Memory B cell (primary cell): ENCODE measurements around the gene PLK3.
A peak's percentile ranks its signal among the peaks of the same experiment; 100 is the strongest.
"Not testable (repeated sequence)": the region's sequence is repeated elsewhere in the genome, so short reads cannot be mapped to it uniquely, and the experiment has no call there.

ENCODE experiments used
- ATAC-seq: fragments of 150-1000 bp; cut with Tn5 transposase; 2 replicates; pipeline ENCODE4 v1.10.0; 2021; ENCODE audit warnings: low read depth, mild to moderate bottlenecking, moderate library complexity
- DNase-seq, 2 donors: peaks; one replicate each; pipeline ENCODE4 v3.0.0; 2022; ENCODE audit warnings: low spot score in 2 of 2
- H3K27ac Mint-ChIP-seq: one replicate; pipeline ENCODE4 v1.8.0; 2022; ENCODE audit warnings: mild to moderate bottlenecking, moderate library complexity, mixed read lengths
- H3K27me3 Mint-ChIP-seq: one replicate; pipeline ENCODE4 v1.8.0; 2022; ENCODE audit warnings: mixed read lengths
- H3K36me3 Mint-ChIP-seq: one replicate; pipeline ENCODE4 v1.8.0; 2022; ENCODE audit warnings: mild to moderate bottlenecking, mixed read lengths
- H3K4me1 Mint-ChIP-seq: one replicate; pipeline ENCODE4 v1.8.0; 2022; ENCODE audit warnings: mixed read lengths
- H3K4me3 Mint-ChIP-seq: one replicate; pipeline ENCODE4 v1.8.0; 2022; ENCODE audit warnings: mild to moderate bottlenecking, moderate library complexity, mixed read lengths
- H3K9me3 Mint-ChIP-seq: one replicate; pipeline ENCODE4 v1.8.0; 2022; ENCODE audit warnings: mixed read lengths

PLK3 gene

DNA sequence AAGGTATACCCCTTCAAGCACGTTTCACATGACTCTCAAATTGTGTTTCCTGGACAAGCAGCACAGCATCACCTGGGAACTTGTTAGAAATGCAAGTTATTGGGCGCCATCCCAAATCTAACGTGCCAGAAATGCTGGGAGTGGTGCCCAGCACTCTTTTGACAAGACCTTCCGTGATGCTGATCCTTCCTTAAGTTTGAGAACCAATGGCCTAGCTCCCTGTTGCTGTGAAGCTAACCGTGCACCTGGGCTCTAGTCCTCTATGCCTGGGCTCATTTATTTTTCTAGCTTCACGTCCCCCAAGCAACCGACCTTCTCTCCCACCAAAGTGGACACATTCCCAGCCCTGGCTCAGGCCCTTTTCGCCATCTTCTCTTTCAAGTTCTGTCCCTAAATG, 16.5 kb upstream of the PLK3 start:
- Mint-ChIP-seq H3K4me3 (peak overlapping the region; percentile 66), H3K4me1 (peaks cover 24% of the 10 kb centered on the region), H3K9me3 (no peaks in the 10 kb centered on the region), H3K27ac (no peak overlapping the region), H3K36me3 (peaks cover 16% of the 10 kb centered on the region), H3K27me3 (no peaks in the 10 kb centered on the region)
- ATAC-seq (no peak), DNase-seq (no peak)

DNA sequence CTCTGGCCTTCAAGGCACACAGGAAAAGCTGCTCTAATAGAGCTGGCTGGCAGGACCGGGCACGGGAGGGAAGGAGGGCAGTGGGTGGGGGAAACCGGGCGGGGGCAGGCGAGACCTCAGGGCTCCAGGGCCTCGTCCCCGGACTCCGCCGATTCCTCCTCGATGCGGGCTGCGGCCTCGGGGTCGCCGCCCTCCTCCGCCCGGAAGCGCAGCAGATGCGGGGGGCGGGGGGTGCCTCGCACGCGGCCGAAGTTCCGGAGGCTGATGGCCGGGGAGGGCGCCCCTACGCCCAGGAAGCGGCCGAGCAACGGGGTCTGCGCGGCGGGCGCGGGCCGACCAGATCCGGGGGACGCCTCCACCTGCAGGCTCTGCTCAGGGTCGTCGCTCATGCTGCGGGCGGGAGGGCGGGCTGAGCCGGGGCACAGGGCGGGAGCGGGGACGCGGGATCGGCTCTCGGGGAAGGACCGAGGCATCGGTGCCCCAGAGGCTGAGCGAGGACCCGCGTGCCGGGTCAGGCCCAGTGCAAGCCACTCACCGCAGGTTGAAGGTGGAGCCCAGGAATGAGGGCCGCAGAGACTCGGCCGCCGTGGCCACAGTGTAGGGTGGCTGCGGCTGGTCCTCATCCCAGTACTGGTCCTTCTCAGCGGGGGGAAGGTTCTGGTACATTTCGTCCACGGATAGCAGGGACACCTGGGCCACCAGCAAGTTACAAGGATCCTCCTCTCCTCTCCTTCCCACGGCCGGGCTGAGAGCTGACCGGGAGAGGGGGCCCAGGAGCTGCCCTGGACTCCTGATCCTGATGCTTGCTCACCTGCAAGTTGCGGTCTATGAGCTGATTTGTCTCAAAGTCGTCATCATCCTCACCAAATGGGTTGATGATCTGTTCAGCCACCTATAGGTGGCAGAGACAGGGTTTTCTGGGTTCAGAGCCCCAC, 15.8 kb upstream of the PLK3 start:
- Mint-ChIP-seq H3K4me3 (peak overlapping the region; percentile 83), H3K4me1 (peaks cover 23% of the 10 kb centered on the region), H3K27me3 (no peaks in the 10 kb centered on the region), H3K9me3 (no peaks in the 10 kb centered on the region), H3K27ac (peak overlapping the region; percentile 58), H3K36me3 (peaks cover 13% of the 10 kb centered on the region)
- ATAC-seq, result peak; percentile 50
- no peak for DNase-seq

DNA sequence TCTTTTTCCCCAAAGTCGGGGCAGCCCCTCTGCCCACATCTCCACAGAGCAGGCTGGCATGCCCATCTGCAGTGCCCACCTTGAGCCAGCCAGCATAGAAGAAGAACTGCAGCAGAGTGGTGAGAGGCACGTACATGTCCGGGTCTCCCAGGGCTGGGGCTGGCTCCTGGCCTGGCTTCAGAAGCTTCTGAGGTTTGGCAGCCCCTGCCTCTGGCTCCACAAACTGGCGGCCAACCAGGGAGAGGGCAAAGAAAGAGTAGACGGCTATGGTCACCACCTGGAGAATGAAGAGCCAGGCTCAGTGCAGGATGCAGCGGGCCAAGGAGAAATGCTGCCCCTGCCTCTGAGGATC, 15.2 kb upstream of the PLK3 start:
- Mint-ChIP-seq H3K4me3 (peak overlapping the region; percentile 83), H3K4me1 (peaks cover 23% of the 10 kb centered on the region), H3K36me3 (peaks cover 12% of the 10 kb centered on the region), H3K9me3 (no peaks in the 10 kb centered on the region), H3K27ac (peak overlapping the region; percentile 58), H3K27me3 (no peaks in the 10 kb centered on the region)
- ATAC-seq (no peak), DNase-seq (no peak)

DNA sequence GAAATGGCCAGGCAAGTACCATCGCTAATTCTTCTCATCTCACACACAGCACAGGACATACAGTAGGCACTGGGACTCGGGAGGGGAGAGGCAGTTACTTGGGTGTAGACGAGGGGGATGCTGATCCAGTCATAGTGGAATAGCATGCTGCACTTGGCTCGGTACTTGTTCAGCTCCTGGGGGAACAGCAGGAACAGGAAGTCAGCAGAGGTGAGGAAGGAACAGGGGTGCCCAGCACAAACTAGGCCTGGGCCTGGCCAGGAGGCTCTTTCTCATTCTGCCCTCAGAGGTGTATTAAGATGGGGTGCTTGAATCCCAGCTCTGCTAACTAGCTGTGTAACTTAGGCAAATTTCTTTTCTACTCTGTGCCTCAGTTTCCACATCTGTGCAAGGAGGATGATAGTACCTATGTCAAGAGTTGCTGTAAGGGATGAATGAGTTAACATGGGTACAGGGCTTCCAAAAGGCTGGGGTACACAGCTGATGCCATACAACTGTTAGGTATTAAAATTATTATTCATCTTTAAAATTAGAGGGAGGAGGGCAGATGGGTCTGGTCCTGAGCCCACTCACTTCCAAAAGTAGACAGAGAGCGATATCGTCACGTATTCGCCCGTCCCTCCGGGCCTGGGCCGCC, 14.6 kb upstream of the PLK3 start:
- H3K4me3 Mint-ChIP-seq, result peak overlapping the region; percentile 83
- peaks cover 5% of the 10 kb centered on the region for H3K36me3 Mint-ChIP-seq
- H3K4me1 Mint-ChIP-seq, result peaks cover 23% of the 10 kb centered on the region
- DNase-seq (no peak), ATAC-seq (no peak)
- H3K9me3 Mint-ChIP-seq, result no peaks in the 10 kb centered on the region
- H3K27ac Mint-ChIP-seq, result peak overlapping the region; percentile 92
- H3K27me3 Mint-ChIP-seq, result no peaks in the 10 kb centered on the region

DNA sequence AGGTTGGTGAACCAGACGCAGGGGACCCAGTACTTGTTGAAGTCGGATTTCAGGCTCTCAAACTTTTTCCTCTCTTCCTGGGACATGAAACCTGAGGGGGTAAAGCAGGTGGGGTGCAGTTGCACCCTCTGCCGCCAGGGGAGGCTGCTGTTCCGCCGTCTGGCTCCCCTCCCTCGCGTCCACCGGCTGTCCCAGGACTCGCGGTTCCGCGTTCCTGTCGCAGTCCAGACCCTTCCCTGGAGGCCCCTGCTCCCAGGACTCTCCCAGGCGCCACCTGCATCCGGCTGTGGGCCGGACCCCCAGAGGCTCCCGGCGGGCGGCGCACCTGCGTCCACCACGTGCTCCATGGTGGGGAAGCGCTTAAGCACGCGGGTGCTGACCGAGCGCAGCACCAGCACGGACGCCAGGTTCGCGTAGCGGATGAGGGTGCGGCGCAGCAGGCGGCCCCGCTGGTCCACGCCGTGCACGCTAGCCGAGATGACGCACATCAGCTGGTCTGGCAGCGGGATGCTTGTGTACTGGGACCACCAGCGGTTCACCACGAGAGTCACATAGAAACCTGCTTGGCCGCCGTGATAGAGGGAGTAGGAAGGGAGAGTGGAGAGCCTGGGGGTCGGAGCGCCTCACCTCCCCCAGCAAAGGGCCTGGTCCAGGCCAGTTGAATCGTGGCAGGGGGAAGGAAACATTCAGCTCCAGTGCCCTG, 13.9 kb upstream of the PLK3 start:
- DNase-seq, result peak; percentile 79 to 91
- Mint-ChIP-seq H3K27ac (peak overlapping the region; percentile 92), H3K36me3 (peaks cover 2% of the 10 kb centered on the region), H3K4me3 (peak overlapping the region; percentile 83), H3K9me3 (no peaks in the 10 kb centered on the region), H3K27me3 (no peaks in the 10 kb centered on the region), H3K4me1 (peaks cover 23% of the 10 kb centered on the region)
- ATAC-seq, result peak; percentile 71

DNA sequence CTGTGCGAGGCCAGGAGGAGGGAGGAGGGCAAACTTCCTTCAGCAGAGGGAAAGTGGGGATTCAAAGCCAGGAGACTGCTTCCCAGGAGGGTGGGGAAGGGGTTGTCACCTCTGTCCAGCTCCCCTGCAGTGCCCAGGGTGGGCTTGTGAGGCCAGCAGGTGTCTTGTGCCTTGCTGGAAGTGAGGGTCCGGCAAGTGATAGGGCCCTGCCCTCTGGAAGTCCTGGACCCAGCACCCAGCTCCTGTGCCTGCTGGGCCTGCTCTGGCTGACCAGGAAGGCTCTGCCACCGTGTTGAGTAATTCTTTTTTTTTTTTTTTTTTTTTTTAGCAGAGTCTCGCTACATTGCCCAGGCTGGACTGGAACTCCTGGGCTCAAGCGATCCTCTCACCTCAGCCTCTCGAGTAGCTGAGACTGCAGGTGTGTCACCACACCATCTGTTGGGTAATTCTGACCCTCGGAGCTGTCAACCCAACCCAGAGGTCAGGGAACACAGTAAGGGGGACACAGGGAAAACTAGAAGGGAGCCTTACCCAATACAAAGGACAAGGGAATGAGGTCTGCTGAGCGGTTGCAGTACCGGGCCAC, 13.2 kb upstream of the PLK3 start:
- no peaks in the 10 kb centered on the region for H3K27me3 Mint-ChIP-seq
- H3K4me3 Mint-ChIP-seq, result peak overlapping the region; percentile 83
- DNase-seq (peak in 1 of 2 donors; percentile 13), ATAC-seq (no peak)
- H3K27ac Mint-ChIP-seq, result peak overlapping the region; percentile 92
- no peaks in the 10 kb centered on the region for H3K36me3 Mint-ChIP-seq
- no peaks in the 10 kb centered on the region for H3K9me3 Mint-ChIP-seq
- peaks cover 23% of the 10 kb centered on the region for H3K4me1 Mint-ChIP-seq

DNA sequence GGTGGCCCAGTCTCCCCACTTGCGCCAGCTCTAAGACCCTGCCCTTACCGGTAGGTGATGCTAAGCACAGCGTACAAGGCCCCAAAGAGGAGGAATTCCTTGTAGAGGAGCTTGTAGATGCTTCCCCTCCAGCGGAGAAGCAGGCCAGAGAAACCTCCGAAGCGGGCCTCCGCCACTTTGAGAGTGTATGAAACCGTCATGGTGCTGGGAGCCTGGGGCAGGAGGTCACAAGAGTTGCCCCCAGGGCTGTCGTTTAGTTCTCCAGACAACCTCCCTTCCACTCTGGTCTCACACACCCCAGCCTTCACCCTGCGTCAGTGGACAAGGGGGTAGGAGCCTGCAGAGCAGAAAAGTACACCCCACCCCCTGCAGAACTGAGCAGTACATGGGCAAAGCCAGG, 12.7 kb upstream of the PLK3 start:
- no peak overlapping the region for H3K27ac Mint-ChIP-seq
- H3K4me3 Mint-ChIP-seq, result no peak overlapping the region
- peaks cover 23% of the 10 kb centered on the region for H3K4me1 Mint-ChIP-seq
- DNase-seq (no peak), ATAC-seq (no peak)
- H3K36me3 Mint-ChIP-seq, result no peaks in the 10 kb centered on the region
- H3K27me3 Mint-ChIP-seq, result no peaks in the 10 kb centered on the region
- no peaks in the 10 kb centered on the region for H3K9me3 Mint-ChIP-seq

DNA sequence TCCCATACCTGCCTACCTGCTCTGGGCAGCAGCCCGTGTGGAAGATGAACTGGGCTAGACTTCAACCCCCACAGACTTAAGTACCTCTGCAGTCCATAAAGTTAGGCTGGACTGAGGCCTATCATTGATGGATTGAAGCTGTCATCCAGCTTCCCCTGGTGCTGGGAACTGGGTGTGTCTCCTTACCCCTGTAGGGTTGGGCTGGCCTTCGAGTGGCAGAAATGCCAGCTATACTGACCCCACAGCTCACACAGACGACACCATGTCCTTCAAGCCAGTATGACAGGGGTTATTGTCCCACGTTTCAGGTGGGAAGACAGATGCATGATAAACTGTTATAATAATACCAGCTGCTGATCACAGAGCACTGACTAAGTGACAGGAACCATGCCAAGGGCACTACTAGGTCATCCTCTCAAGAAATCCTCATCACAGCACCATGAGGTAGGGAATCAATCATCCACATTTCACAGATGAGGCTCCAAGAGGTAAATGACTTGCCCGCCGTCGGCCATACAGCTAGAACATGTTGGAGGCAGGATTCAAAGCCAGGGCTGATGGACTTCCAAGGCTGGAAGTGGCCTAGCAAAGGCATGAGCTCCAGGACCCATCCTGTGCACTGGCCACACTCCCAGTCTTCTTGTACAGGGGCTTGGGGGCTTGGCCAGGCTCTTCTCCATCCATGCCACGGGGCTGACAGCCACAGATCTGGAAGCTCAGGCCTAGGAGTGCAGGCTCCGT, 11.9 kb upstream of the PLK3 start, which contains the start of gene BEST4:
BEST4 (minus strand) TSS at position 51 of the 741 bp plus-strand sequence. CDS start 465 bp downstream, outside the sequence.
- Mint-ChIP-seq H3K36me3 (no peaks in the 10 kb centered on the region), H3K9me3 (no peaks in the 10 kb centered on the region), H3K27me3 (no peaks in the 10 kb centered on the region), H3K27ac (no peak within 1 kb of the TSS), H3K4me1 (peaks cover 21% of the 10 kb centered on the region), H3K4me3 (no peak within 1 kb of the TSS)
- no peak for DNase-seq
- no peak for ATAC-seq

DNA sequence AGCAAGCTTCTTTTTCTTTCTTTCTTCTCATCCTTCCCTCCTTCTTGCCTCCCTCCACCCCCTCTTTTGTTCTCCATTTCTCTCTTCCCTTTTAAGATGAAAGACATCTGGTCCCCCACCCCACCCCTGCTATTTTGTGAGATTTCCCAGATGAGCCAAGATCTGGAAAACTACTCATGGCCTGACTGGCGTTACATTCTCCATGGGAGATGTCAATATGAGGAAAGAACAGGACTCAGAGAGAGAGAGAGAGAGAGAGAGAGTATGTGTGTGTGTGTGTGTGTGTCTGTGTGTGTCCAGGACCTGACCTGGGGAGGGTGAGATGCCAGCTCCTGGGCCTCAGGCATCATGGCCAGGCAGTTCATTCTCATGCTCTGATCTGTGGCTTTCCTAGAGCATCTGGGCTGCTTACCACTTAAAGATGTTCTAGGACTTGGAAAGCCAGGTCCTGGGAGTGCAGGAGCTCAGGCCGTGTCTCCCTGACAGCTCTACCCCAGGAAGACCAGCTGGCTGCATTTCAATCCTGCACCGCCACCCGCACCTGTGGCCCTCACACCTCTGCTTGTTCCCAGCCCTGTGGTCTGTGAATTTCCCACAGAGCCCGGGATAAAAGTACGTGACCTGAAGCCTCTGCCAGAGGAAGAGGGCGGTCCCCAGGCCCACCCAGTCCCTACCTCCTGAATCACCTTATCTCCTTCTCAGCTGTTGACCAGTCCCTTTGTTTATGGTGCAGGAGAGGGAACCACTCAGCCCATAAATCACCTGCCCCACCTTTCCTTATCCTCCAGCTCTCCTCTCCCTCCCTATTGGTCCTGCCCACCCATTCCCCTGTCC, 9.0 kb upstream of the PLK3 start:
- Mint-ChIP-seq H3K27ac (peak overlapping the region; percentile 41), H3K36me3 (no peaks in the 10 kb centered on the region), H3K4me1 (peaks cover 6% of the 10 kb centered on the region), H3K4me3 (no peak overlapping the region), H3K9me3 (no peaks in the 10 kb centered on the region), H3K27me3 (no peaks in the 10 kb centered on the region)
- DNase-seq, result no peak
- ATAC-seq, result no peak

DNA sequence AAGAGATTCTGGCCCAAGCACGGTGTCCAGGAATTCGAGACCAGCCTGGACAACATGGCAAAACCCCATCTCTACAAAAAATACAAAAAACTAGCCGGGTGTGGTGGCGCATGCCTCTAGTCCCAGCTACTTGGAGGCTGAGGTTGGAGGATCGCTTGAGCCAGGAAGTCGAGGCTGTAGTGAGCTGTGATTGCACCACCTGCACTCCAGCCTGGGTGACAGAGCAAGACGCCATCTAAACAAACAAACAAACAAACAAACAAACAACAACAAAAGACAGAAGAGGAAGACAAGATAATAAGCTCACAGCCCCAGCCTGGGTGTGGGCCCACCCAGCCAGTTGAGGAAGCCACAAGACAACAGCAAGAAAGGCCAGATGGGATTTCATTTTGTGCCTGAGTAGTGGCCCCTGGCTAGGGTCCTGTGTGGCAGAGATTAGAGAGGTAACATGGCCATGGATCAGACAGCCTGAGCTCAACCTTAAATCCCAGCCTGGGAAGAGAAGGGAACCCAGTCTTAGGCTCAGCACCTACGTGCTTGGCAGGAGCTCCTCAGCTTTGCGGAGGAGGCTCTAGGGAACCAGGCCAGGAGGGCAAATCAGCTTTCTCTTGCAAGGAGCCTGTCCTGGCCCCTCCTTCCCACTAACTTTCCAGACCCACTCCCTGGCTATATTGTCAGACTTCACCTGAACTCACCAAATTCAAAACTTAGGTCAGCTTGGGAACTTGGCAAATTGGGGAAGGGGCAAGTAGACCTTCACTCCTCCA, 7.3 kb upstream of the PLK3 start:
- no peak for DNase-seq
- peak overlapping the region; percentile 16 for H3K27ac Mint-ChIP-seq
- H3K4me1 Mint-ChIP-seq, result peaks cover 2% of the 10 kb centered on the region
- H3K9me3 Mint-ChIP-seq, result no peaks in the 10 kb centered on the region
- no peaks in the 10 kb centered on the region for H3K27me3 Mint-ChIP-seq
- no peak for ATAC-seq
- no peak overlapping the region for H3K4me3 Mint-ChIP-seq
- no peaks in the 10 kb centered on the region for H3K36me3 Mint-ChIP-seq

DNA sequence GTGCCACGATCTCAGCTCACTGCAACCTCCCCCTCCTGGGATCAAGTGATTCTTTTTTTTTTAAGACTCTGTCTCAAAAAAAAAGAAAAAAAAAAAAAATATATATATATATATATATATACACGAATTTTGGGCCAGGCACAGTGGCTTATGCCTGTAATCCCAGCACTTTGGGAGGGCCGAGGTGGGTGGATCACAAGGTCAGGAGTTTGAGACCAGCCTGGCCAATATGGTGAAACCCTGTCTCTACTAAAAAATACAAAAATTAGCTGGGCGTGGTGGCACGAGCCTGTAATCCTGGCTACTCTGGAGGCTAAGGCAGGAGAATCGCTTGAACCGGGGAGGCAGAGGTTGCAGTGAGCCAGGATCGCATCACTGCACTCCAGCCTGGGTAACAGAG, 2.3 kb upstream of the PLK3 start:
- peaks cover 14% of the 10 kb centered on the region for H3K4me1 Mint-ChIP-seq
- H3K9me3 Mint-ChIP-seq, ATAC-seq, H3K27me3 Mint-ChIP-seq, DNase-seq, H3K36me3 Mint-ChIP-seq, H3K4me3 Mint-ChIP-seq, H3K27ac Mint-ChIP-seq: not testable (repeated sequence)
